KOPT-K1 (cell line): ENCODE data around the gene TSPAN8.
"Not testable (repeated sequence)": the region's sequence is repeated elsewhere in the genome, so short reads cannot be mapped to it uniquely, and the experiment has no call there.

Experiments used
- H3K27ac ChIP-seq: fragments of 200-600 bp; sonication (generic); 2 replicates; pipeline ENCODE4 v1.5.1; 2016; ENCODE audit warnings: antibody characterized with exemption, mild to moderate bottlenecking, low read depth, low read length; ENCODE audit not compliant: poor library complexity, severe bottlenecking
- H3K36me3 ChIP-seq: fragments of 200-600 bp; sonication (generic); 2 replicates; pipeline ENCODE4 v1.5.1; 2017; ENCODE audit warnings: antibody characterized with exemption, mild to moderate bottlenecking, low read length, moderate library complexity; ENCODE audit not compliant: insufficient read depth
- H3K9me3 ChIP-seq: fragments of 200-600 bp; sonication (generic); 2 replicates; pipeline ENCODE4 v1.5.1; 2017; ENCODE audit warnings: antibody characterized with exemption, low read length, mild to moderate bottlenecking; ENCODE audit not compliant: insufficient read depth, poor library complexity, severe bottlenecking

TSPAN8 gene

DNA sequence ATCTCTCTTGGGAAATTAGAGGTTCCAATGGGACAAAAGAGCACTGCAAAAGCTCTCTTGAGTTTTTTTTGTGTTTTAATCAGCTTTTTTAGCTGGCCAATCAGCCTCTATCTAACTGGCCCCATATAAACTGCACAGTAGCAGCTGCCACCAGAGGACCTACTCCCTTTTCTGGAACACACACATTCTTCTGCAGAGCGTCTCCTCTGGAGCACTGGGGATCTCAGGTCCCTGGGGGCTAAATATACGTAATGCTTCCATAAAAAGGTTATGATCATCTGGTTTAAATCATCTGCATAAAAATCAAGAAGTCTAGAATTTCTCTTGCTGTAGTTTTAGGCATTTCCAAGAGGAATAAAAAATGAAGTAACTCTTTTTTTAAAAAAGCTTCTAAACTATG lies 32.3 kb downstream of the TSPAN8 start:
- Histone ChIP-seq H3K9me3 (no peaks in the 10 kb centered on the region), H3K27ac (no peak overlapping the region), H3K36me3 (no peaks in the 10 kb centered on the region)

DNA sequence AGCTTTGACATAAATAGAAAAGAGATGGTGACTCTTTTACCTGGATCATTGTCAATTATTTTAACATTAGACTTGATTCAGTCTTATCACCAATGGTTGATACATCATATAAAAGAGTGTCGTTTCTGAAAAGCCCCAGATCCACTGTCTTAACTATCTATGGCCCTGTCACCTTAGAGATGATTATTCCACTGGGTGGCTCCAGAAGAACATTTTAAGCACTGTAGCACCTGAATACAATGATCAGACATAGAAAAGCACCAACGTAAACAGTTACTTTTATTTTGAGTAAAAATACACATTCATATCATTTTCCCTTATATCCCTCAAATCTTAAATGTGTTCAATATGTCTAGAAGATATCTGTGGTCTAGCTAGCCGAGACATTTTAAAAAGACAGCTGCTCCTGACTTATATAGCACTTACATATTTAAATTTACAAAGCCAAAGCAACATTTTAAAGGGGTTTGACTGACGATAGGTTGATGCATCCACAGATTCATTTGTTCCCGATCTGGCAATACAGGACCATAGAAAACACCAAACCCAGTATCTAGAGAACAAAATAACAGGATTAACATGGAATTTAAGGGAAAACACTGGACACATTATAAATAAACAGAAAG lies 32.9 kb downstream of the TSPAN8 start:
- Histone ChIP-seq H3K27ac (no peak overlapping the region), H3K36me3 (no peaks in the 10 kb centered on the region), H3K9me3 (no peaks in the 10 kb centered on the region)

GRCh38 chr12:71113148-71113547 lies 44.7 kb downstream of the TSPAN8 start:
- H3K27ac ChIP-seq, H3K36me3 ChIP-seq, H3K9me3 ChIP-seq: not testable (repeated sequence)

GRCh38 chr12:71109834-71110233 lies 48.0 kb downstream of the TSPAN8 start:
- no peak overlapping the region for H3K27ac ChIP-seq
- H3K36me3 ChIP-seq, result no peaks in the 10 kb centered on the region
- peaks cover 8% of the 10 kb centered on the region for H3K9me3 ChIP-seq

DNA sequence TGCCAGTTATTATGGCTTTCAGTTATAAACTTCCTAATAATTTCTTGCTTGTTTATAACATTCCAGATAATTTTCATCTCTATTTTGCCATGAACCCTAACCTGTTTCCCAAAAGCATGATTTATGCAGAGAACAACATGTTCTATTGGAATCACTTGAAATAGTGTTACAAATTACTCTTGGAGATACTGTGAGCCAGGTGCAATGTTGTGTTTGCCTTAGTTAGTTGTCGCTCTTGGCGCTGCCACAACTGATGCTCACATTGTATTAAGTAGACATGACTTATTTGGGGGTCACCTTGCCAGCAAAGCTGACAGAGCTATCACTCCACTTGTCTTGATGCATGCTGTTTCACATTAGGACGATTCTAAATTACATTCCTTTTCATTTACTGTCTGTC lies 49.4 kb downstream of the TSPAN8 start:
- Histone ChIP-seq H3K27ac (no peak overlapping the region), H3K36me3 (no peaks in the 10 kb centered on the region), H3K9me3 (peaks cover 8% of the 10 kb centered on the region)

- Histone ChIP-seq H3K36me3 (no peaks in the 10 kb centered on the region), H3K9me3 (peaks cover 8% of the 10 kb centered on the region), H3K27ac (no peak overlapping the region)
Measured at GRCh38 chr12:71107936-71108335, 49.9 kb downstream of the TSPAN8 start.

DNA sequence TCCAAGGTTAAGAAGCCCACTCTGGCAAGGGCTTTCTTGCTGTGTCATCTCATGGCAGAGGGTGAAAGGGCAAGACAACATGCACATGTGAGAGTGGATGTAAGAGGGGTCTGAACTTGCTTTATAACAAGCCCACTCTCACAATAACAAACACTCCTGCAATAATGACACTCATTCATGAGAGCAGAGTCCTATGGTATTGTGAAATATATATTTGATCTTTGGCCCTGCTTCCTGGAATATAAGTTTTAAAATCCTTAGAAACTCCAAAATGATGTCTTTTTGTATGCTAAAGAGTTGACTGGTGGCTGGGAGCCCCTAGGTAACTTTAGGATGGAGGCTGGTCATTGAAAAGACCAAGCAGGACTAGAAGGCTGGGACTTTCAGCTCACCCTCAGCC lies 51.8 kb downstream of the TSPAN8 start:
- no peaks in the 10 kb centered on the region for H3K36me3 ChIP-seq
- H3K27ac ChIP-seq, result no peak overlapping the region
- H3K9me3 ChIP-seq, result no peaks in the 10 kb centered on the region

DNA sequence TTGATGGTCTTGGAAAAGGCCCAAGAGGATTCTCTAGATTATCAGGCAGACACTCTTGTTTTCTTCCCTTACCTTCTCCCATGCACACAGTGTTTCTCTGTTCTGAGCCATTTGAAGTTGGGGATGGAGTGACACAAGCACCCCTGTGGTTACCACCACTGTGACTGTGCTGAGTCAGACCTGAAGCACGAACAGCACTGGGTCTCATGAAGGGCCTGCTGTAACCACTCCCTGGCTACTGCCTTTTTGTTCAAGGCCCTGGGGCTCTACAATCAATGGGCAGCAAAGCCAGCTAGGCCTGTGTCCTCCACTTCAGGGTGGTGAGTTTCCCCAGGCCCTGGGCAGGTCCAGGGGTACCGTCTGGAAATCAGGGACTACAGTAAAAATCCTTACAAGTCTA lies 65.5 kb downstream of the TSPAN8 start:
- Histone ChIP-seq H3K9me3 (peaks cover 17% of the 10 kb centered on the region), H3K27ac (no peak overlapping the region), H3K36me3 (no peaks in the 10 kb centered on the region)

DNA sequence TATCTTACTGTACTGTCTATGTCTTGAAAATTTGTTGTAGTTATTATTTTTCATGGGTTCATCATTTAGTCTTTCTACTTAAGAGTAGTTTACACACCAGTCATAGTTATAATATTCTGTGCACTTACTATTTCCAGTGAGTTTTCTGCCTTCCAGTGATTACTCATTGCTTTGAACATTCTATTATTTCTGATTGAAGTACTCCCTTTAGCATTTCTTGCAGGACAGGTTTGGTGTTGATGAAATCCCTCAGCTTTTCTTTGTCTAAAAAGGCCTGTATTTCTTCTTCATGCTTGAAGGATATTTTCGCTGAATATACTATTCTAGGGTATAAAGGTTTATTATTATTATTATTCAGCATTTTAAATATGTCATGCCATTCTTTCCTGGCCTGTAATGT lies 66.8 kb downstream of the TSPAN8 start:
- peaks cover 17% of the 10 kb centered on the region for H3K9me3 ChIP-seq
- H3K27ac ChIP-seq, result no peak overlapping the region
- no peaks in the 10 kb centered on the region for H3K36me3 ChIP-seq

DNA sequence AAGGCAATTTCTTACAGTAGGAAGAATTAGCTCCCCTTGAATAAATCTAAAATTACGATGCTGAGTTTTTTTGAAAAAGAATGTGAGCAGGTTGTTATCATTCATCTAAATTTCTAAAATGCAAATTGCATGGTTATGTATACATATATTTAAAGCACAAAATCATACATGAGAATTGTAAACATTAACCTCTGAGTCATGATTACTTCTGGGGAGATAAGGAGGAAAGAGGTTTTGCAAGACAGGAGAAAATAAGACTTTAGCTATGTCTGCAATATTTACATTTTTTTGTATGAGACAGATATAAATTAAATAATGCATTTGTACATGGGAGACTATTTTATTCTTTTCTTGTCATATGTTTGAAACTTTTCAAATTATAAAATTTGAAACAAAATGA lies 72.2 kb downstream of the TSPAN8 start:
- no peaks in the 10 kb centered on the region for H3K36me3 ChIP-seq
- no peak overlapping the region for H3K27ac ChIP-seq
- H3K9me3 ChIP-seq, result no peaks in the 10 kb centered on the region

GRCh38 chr12:71075743-71076142 lies 82.1 kb downstream of the TSPAN8 start:
- no peaks in the 10 kb centered on the region for H3K36me3 ChIP-seq
- H3K9me3 ChIP-seq, result no peaks in the 10 kb centered on the region

More at GRCh38 chr12:71075743-71076142, 82.1 kb downstream of the TSPAN8 start:
- no peak overlapping the region for H3K27ac ChIP-seq
